Stimulated activated CD8-positive, alpha-beta memory T cell treated with anti-CD3 and anti-CD28 coated beads, Interleukin-15, amount 100 ng/mL, for 24 hours (primary cell): ENCODE data around the gene FUOM.

Source experiments
- DNase-seq: peaks from one replicate; pipeline ENCODE4 v3.0.0-alpha.2; 2020; ENCODE audit warnings: low read depth

Gene FUOM, protein sequence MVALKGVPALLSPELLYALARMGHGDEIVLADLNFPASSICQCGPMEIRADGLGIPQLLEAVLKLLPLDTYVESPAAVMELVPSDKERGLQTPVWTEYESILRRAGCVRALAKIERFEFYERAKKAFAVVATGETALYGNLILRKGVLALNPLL

DNA sequence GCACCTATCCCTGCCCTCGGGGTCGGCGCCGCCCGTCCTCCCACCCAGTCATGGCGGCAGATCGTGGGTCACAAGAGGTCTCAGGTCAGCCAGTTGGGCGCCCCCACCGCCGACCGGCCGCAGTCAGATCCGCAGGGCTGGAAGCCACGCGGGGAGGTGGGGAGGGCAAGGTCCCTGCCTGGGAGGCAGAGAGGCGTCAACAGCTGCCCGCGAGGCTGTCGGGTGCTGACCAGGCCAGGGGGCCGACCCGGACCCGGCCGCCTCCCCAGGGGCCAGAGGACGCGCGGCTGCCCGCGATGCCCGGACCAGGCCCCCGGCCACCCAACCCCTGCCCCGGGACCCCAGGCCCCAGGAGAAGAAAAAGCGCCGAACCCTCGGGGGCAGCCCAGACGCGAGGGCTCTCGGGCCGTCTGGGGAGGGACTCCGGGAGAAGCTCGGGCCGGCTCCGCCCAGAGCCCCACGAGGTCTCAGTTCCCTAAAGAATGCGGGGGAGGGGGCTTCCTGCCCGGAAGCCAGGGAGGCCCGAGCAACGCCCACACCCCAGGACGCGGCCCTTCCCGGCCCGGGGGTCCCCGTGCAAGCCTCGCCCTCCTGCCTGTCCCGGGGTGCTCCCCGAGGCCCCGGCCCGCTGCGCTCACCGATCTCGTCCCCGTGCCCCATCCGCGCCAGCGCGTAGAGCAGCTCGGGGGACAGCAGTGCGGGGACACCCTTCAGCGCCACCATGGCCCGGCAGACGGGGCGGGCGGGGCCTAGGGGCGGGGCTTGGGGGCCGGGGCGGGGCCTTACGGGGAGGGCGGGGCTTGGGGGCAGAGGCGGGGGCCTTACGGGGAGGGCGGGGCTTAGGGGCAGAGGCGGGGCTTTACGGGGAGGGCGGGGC lies at the start of gene FUOM:
Gene FUOM (minus strand): TSS at position 735 of the 877 bp plus-strand sequence. CDS start 12 bp downstream, at position 723.
- DNase-seq = peak; percentile 37

DNA sequence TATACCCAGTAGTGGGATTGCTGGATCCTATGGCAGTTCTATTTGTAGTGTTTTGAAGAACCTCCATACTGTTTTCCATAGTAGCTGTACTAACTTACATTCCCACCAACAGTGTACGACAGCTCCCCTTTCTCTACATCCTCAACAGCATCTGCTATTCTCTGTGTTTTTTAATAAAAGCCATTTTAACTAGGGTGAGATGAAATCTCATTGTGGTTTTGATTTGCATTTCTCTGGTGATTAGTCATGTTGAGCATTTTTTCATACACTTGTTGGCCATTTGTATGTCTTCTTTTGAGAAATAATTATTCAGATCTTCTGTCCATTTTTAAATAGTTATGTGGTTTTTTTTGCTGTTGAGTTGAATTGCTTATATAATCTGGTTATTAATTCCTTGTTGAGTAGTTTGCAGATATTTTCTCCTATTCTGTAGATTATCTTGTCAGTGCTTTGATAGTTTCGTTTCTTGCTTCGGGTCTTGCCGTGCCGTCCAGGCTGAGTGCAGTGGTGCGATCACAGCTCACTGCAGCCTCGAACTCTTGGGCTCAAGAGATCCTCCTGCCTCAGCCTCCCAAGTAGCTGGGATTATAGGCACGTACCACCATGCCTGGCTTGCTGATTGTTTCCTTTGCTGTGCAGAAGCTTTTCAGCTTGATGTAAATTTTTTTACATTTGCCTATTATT lies 48.2 kb upstream of the FUOM start:
- DNase-seq = no peak

DNA sequence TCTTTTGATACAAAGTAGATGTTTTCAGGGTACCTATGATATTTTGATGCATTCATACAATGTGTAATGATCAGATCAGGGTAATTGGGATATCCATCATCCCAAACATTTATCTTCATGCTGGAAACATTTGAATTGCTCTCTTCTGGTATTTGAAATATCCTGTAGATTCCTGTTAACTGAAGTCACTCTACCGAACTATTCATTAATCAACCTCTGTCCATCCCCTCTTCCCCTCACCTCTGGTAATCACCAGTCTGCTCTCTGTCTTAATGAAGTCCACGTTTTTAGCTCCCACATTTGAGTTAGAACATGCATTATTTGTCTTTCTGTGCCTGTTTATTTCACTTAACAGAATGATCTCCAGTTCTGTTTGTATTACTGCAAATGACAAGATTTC lies 47.5 kb upstream of the FUOM start:
- no peak for DNase-seq

DNA sequence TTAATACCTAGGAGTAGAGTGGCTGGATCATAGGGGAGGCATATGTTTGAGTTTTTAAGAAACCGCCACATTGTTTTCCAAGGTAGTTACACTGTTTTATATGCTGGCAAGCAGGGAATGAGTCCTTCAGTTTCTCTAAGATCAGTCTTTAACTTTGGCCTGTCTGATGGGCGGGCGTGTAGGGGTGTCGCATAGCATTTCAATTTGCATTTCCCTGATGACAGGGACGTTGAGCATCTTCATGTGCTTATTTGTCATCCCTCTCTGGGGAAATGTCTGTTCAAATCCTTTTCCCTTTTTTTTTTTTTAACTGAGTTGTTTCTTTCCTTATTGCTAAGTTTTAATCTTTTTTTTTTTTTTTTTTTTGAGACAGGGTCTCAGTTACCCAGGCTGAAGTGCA lies 46.0 kb upstream of the FUOM start:
- DNase-seq = no peak

DNA sequence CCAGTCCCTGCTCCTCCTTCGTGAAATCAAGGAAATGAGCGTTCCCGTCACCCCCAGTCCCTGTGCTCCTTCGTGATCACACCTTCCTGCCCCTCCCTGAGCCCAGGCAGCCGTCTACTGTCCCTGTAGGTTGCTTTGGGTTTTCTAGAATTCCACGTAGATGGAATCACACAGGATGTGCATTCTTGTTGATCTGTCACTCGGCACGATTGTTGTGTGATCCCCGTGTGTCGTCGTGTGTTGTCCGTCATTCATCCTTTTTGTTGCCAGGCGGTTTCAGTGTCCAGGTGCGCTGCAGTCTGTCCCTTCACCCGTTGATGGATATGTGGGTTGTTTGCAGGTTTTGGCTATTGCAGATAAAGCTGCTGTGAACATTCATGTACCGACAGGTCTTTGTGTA lies 45.5 kb upstream of the FUOM start:
- DNase-seq = no peak

DNA sequence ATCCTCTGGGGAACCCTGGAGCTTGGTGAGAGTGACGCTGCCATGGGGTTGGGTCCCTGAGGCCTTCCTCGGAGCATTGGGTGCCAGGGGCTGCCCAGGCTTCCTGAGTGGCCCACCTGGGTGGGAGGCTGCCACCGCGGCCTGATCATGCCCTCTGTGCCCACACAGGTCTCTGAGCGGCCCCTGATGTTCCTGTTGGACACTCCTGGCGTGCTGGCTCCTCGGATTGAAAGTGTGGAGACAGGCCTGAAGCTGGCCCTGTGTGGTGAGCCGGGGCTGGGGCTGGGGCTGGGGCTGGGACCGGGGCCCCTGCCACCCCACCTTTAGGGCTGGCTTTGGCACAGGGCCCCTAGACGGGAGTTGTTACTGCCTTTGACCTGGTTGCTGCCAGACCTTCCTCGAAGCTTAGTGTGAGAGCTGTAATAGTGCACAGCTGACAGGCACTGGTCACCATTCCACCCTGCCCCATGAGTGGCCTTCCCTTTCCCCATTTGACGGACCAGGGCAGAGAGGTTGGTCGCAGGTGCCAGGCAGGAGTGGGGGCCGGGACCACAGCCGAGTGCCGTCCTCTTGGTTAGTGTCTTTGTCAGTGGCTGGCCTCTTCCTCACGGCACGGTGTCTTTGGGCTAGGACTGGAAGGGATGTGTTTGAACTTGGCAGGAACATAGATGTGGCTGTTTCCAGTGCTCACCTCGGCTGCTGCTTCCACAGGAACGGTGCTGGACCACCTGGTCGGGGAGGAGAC lies 44.3 kb upstream of the FUOM start:
- no peak for DNase-seq

DNA sequence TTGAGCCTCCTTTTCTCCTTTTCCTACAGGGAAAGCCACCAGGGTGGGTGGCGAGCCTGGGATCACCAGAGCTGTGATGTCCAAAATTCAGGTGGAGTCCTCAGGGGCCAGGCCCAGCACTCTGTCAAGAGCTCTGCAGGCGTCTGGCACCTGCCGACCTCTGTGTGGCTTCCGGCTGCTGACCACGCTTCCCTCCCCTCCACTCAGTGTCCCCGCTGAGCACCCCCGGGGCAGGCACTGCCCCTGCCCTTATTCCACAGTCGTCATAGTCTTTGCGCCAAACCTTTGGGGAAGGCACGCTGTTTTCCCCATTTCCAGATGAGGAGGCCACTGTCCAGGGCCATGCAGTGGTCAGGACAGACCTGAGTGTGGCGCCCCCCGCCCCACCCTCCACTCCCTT lies 43.7 kb upstream of the FUOM start:
- DNase-seq = no peak

DNA sequence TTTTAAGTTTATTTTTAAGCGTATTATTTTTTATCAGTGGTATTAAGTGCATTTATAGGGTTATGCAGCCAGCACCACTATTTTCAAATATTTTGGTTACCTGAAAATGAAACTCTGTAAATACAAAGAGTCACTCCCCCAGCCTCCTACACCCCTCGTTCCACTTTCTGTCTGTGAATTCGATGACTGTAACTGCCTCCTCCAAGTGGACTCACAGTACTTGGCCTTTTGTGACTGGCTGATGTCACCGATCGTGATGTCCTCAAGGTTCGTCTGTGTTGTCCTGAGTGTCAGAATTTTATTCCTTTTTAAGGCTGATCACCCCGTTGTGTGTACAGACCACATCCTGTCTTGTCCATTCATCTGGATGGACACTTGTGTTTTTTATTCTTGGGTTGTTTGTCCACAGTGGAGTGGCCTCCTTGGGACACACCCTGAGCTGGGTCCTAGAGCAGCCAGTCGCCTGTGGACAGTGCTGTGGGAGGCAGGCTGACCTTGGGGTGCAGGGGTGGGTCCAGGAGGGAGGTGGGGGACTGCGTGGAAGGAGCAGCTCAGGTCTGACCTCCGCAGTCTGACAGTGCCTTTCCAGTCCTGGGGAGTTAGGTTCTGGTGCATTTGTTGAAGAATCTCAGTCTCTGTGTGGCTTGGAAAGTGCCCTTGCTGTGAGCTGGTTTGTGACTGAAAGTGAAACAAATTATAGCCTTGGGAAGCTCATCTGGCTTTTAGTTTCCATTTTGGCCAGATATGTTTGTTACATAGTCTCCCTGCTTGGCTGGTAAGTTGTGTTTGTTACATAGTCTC lies 43.0 kb upstream of the FUOM start:
- DNase-seq = no peak

DNA sequence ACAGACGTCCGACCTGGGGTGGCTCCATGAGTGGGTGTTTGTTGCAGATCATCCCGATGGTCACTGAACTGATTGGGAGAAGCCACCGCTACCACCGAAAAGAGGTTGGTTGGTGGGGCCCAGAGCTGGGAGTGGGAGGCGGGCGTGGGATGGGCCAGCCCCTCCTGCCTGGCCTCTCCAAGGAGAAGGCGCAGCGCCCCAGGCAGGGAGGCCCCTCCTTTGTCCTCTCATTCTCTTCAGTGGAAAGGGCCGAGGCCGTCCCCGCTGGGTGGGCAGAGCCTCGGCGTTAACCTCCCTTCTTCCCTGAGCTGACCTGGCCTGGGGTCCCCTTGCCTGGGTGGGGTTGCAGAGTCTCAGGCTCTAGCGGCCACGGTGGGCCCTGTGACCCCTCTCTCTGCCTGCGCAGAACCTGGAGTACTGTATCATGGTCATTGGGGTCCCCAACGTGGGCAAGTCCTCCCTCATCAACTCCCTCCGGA lies 41.3 kb upstream of the FUOM start:
- DNase-seq = no peak

DNA sequence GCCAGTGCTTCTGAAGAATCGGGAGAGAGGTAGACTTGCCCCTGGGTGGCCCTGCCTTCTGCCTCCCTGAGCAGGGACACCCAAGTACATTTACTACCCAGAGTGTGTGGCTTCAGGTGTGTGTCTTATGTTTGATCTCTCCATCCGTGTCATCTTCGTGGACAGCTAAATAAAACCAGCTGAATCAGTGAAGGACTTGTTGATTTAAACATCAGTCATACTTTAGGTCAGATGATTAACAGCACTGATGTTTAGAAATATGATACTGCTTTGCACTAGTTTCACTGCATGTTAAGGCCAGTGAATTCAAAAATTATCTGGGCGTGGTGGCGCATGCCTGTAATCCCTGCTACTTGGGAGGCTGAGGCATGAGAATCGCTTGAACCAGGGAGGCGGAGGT lies 40.1 kb upstream of the FUOM start:
- no peak for DNase-seq

DNA sequence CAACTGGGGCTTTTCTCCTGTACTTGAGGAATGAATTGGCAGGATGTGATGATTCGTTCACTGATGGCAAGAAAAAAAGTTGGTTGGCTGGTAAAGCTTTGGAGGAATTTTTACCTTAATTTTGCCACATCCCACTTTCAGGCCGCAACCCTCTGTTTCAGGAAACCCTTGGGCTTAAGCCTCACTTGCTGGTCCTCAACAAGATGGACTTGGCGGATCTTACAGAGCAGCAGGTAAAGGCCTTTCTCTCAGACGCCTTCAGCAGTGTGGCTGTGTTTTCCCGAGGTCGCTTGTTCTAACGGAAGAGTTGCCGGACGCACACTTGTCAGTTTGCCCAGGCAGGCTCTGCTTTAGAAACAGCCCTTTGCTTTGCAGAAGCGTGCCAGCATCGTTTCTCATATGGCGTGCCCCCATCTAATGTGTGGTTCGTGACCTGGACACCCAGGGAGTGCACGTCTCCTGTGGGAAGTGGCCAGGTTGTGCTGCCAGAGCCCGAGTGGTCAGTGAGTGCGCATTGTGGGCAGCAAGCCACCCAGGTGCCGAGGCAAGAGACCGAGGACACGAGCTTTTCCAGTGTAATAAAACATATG lies 38.3 kb upstream of the FUOM start:
- DNase-seq = no peak

DNA sequence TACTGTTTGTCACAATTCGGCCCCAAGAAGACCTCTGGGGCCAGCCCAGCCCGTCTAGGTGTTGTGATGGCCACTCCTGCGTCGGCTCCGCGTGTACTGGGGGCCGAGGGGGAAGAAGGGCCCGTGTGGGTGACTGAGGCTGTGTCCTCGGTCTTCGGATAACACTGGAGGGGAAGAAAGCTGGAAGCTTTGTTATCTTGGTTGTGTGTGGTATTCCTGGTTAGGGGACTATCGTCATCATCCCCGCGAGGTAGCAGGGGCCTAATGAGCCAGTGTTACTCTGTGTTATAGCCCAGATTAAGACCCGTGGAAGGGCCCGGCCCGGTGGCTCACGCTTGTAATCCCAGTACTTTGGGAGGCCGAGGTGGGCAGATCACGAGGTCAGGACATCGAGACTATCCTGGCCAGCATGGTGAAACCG lies 37.0 kb upstream of the FUOM start:
- no peak for DNase-seq

DNA sequence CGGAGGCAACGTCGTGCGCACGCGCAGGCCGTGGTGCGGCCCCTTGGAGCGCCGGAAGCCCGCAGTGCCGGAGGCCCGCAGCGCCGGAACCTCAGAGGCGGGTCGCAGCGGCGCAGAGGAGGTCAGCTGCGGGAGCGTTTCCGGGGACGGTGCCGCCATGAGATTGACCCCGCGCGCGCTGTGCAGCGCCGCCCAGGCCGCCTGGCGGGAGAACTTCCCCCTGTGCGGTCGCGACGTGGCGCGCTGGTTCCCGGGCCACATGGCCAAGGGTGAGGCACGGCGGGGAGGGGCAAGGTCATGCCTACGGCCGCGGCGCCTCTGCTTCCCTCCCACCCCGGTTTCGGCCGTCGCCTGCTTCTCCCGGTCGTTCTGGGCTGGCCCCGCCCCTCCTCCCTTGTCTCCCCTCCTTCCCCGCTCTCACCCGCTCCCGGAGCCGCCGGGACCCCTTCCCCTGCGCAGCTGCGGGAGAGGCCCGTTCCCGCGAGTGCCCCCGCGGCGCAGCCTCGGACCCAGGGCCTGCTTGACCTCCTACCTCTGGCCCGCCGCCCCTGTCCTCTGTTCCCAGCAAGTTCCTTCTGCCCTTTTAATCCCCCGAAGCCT lies 36.3 kb upstream of the FUOM start, which contains the start of gene MTG1:
Gene MTG1 (plus strand): TSS at position 94 of the 600 bp plus-strand sequence. CDS start 64 bp downstream, at position 158.
- DNase-seq = peak; percentile 96

DNA sequence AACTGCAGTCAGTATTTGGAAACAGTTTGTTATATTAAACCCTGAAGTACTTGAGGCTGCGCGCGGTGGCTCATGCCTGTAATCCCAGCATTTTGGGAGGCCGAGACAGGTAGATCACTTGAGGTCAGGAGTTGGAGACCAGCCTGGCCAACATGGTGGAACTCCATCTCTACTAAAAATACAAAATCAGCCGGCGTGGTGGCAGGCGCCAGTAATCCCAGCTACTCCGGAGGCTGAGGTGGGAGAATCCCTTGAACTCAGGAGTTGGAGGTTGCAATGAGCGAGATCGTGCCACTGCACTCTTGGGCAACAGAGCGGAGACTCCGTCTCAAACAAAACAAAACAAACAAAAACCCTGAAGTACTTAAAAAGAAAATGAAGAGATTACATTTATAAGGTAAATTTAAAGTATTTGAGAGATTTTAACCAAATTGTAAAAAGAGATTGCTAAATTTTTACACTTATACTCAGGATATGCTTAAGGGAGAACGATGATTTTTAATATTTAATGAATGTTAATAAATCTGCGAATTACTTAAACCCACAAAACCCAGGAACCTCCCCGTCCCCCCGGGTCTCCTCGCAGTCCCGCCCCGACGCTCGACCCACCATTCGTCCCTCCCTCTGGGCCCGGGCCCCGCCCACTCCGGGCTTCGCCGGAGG lies 35.7 kb upstream of the FUOM start:
- no peak for DNase-seq

DNA sequence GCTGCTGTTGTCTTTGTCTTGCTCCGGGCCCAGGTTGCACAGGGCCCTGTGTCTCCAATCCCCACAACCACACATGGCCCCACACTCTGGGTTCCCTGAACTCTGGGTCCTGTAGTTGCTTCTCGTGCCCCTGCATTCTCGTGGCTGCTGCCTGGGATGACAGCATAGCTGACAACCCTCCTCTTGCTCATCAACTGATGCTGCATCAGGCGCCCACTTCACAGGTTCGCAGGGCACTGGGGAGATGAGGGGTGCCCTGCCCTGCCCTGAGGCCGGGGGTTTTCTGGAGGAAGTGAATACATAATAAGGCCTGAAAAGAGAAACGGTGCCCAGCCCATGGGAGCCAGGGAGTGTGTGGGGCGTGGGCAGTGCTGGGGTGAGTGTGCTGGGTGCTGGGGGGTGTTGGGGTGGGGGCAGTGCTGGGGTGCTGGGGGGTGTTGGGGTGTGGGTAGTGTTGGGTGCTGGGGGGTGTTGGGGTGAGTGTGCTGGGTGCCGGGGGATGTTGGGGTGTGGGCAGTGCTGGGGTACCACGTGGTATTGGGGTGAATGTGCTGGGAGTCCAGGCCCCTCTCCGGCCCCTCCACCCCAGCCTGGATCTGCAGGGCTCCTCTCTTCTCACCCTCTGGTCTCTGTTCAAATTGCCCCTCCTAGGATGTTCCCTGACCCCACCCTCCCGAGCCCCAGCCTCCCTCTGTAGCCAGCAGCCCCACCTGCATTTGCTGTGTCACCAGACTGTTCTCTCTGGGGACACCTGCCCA lies 34.1 kb upstream of the FUOM start:
- DNase-seq = no peak

DNA sequence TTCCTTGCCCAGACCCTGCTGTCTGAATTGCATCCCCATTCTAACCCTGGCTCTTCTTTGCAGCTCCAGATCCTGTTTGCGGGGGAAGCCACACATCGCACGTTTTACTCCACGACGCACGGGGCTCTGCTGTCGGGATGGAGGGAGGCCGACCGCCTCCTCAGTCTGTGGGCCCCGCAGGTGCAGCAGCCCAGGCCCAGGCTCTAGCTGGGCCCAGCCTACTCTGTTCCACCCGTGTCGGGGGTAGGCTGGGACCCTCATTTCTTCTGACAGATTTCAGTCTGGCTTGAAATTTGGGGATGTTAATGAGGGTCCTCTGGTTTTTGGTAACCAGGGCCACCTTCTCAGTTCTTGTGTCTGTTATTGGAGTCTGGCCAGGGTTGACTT lies 33.4 kb upstream of the FUOM start:
- no peak for DNase-seq

DNA sequence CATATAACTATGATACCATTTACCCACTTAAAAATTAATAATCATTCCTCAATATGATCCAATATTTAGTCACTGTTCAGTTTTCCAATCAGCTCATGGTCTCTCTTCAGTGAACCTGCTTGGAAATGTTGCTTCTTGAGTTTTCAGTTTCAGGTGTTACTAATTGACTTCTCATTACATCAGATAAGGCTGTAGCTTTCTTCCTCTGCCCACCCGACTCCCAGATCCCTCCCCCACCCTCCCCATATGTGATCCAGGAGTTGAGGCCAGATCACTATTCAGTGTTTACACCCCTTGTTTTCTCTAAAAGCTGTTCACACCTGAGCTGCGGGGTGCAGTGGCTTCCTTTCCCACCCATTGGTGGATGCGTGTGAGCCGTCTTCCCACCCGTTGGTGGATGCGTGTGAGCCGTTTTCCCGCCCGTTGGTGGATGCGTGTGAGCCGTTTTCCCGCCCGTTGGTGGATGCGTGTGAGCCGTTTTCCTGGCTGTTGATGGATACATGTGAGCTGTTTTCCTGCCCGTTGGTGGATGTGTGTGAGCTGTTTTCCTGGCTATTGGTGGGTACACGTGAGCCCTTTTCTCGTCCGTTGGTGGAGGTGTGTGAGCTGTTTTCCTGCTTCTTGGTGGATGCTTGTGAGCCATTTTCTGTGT lies 32.9 kb upstream of the FUOM start:
- DNase-seq = no peak

DNA sequence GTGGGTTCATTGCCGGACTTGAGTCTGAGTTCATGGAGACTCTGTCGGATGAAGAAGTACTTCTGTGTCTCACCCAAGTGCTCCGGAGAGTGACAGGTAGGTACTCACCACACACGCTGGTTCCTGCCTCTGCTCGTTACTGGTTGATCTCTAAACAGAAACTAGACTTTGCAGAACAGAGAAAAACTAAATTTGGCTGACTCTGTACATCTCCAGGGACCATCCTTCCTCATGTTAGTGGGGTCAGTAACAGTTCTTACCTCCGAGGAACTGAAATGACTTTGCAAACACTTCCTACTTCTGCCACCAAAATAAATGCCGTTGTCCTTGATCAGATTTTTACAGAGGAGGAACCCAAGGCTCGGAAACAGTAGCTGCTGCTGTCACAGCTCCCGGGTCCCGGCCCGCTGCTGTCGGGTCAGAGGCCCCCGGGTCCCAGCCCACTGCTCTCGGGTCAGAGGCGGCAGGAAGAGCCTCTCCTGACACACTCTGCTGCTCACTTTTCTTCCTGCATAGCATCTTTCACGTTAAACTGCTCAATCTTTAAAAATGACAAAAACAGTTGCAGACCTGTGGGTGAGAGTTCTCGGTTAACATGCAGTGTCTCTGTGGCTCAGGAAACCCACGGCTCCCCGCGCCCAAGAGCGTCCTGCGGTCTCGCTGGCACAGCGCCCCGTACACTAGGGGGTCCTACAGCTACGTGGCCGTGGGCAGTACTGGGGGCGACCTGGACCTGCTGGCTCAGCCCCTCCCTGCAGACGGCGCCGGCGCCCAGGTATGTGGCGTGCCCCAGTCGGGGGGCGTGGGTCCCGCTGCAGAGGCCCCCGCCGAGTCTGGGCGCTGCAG lies 31.4 kb upstream of the FUOM start:
- no peak for DNase-seq
